Nephron progenitor cell (in vitro differentiated cells): ENCODE data around the gene CENPN.

ENCODE experiments used
- DNase-seq: peaks from one replicate; pipeline ENCODE4 v3.0.0; 2021
- H3K27ac Mint-ChIP-seq: 2 replicates; pipeline ENCODE4 v1.8.0; 2021; ENCODE audit warnings: mild to moderate bottlenecking, moderate library complexity, mixed read lengths
- H3K27me3 Mint-ChIP-seq: 2 replicates; pipeline ENCODE4 v1.8.0; 2021; ENCODE audit warnings: mild to moderate bottlenecking, low read depth, mixed read lengths; ENCODE audit not compliant: poor library complexity
- H3K36me3 Mint-ChIP-seq: 2 replicates; pipeline ENCODE4 v1.8.0; 2021; ENCODE audit warnings: low read depth, mixed read lengths
- H3K4me1 Mint-ChIP-seq: 2 replicates; pipeline ENCODE4 v1.8.0; 2021; ENCODE audit warnings: mixed read lengths
- H3K4me3 Mint-ChIP-seq: 2 replicates; pipeline ENCODE4 v1.8.0; 2021; ENCODE audit warnings: mild to moderate bottlenecking, moderate library complexity, mixed read lengths
- H3K9me3 Mint-ChIP-seq: 2 replicates; pipeline ENCODE4 v1.8.0; 2021; ENCODE audit warnings: mild to moderate bottlenecking, moderate library complexity, mixed read lengths
- TF ChIP-seq, protein P1 (sequence below): fragments of 200-600 bp; sonication (generic); IDR thresholded peaks from 2 replicates; pipeline ENCODE4 v1.5.0; 2021; ENCODE audit warnings: antibody characterized with exemption

CENPN gene, protein sequence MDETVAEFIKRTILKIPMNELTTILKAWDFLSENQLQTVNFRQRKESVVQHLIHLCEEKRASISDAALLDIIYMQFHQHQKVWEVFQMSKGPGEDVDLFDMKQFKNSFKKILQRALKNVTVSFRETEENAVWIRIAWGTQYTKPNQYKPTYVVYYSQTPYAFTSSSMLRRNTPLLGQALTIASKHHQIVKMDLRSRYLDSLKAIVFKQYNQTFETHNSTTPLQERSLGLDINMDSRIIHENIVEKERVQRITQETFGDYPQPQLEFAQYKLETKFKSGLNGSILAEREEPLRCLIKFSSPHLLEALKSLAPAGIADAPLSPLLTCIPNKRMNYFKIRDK

DNA sequence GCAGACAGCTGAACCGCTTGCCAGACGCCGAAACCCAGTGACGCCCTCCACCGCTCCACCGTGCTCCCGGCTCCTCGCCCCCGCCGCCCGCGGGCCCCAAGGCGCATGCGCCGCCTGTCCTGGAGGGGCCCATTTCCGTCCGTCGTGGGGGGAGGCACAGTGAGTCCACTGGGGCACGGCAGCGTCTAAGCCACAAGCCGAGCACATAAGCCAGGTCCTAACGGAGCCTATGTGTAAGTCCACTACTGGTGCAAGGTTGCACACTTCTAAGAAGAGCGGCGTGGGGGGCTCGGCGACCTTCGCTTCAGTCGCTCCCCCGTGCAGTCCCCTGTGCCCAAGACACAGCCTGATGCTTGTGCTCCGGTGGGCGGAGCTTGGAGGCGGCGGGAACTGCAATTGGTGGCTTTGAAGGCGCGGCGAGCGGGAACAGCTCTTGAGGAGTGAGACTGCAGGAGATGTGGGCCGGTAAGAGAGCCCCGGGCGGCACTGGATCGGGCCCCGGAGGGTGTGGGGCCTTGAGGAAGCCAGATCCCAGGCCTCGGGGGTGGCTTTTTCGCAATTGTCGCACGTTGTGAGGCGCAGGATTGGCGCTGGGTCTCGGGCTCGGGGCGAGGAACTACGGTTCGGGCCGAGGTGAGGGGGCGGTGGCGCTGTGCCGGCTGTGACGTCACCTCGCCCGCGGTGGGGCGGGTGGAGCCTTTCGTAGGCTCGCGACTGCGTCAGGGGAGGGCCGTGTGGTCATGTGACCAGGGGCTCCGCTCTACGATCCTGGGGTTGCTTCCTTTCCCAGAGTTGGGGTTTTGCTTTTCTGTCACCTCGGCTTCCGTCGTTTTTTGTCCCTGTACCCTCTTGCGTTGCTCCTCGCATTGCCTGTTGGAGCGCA, at the start of gene CENPN, which contains the start of gene CMC2:
Gene CENPN, plus strand, starts transcription at position 402 of the 883 bp plus-strand sequence. CDS start 4,726 bp downstream, outside the sequence.
Gene CMC2, minus strand, starts transcription at position 73 of the 883 bp plus-strand sequence. CDS start 9,491 bp downstream, outside the sequence.
- peak within 1 kb of the TSS; percentile 100 for H3K27ac Mint-ChIP-seq
- no peaks in the 10 kb centered on the region for H3K9me3 Mint-ChIP-seq
- peaks cover 45% of the 10 kb centered on the region for H3K4me1 Mint-ChIP-seq
- peak within 1 kb of the TSS; percentile 97 for H3K4me3 Mint-ChIP-seq
- peak; percentile 96 for DNase-seq
- peaks cover 24% of the 10 kb centered on the region for H3K36me3 Mint-ChIP-seq
- H3K27me3 Mint-ChIP-seq, result no peaks in the 10 kb centered on the region
- TF ChIP-seq, protein P1, sequence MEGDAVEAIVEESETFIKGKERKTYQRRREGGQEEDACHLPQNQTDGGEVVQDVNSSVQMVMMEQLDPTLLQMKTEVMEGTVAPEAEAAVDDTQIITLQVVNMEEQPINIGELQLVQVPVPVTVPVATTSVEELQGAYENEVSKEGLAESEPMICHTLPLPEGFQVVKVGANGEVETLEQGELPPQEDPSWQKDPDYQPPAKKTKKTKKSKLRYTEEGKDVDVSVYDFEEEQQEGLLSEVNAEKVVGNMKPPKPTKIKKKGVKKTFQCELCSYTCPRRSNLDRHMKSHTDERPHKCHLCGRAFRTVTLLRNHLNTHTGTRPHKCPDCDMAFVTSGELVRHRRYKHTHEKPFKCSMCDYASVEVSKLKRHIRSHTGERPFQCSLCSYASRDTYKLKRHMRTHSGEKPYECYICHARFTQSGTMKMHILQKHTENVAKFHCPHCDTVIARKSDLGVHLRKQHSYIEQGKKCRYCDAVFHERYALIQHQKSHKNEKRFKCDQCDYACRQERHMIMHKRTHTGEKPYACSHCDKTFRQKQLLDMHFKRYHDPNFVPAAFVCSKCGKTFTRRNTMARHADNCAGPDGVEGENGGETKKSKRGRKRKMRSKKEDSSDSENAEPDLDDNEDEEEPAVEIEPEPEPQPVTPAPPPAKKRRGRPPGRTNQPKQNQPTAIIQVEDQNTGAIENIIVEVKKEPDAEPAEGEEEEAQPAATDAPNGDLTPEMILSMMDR, result no peak

DNA sequence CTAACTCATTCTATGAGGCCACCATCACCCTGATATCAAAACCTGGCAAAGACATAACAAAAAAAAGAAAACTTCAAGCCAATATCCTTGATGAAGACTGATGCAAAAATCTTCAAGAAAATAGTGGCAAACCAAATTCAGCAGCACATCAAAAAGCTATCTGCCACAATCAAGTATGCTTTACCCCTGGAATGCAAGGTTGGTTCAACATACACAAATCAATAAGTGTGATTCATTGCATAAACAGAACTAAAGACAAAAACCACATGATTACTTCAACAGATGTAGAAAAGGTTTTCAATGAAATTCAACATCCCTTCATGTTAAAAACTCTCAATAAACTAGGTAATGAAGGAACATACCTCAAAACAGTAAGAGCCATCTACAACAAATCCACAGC, 48.7 kb upstream of the CENPN start:
- TF ChIP-seq, protein P1, result no peak
- Mint-ChIP-seq H3K4me1 (no peaks in the 10 kb centered on the region), H3K27ac (no peak overlapping the region), H3K4me3 (no peak overlapping the region), H3K36me3 (peaks cover 39% of the 10 kb centered on the region), H3K27me3 (peaks cover 8% of the 10 kb centered on the region), H3K9me3 (peaks cover 66% of the 10 kb centered on the region)
- DNase-seq, result no peak

- Mint-ChIP-seq H3K36me3 (peaks cover 42% of the 10 kb centered on the region), H3K9me3 (peaks cover 50% of the 10 kb centered on the region), H3K4me3 (no peak overlapping the region), H3K27ac (no peak overlapping the region), H3K27me3 (peaks cover 3% of the 10 kb centered on the region), H3K4me1 (no peaks in the 10 kb centered on the region)
- TF ChIP-seq, protein P1, result no peak
- no peak for DNase-seq
These were observed 44.1 kb upstream of the CENPN start for GRCh38 chr16:80962879-80963278.

GRCh38 chr16:80964351-80964750, 42.7 kb upstream of the CENPN start:
- Mint-ChIP-seq H3K9me3 (peaks cover 35% of the 10 kb centered on the region), H3K36me3 (peaks cover 54% of the 10 kb centered on the region), H3K27me3 (peaks cover 3% of the 10 kb centered on the region), H3K27ac (no peak overlapping the region), H3K4me1 (no peaks in the 10 kb centered on the region), H3K4me3 (no peak overlapping the region)
- TF ChIP-seq, protein P1, result no peak
- DNase-seq, result no peak

GRCh38 chr16:80966617-80967016, 40.4 kb upstream of the CENPN start:
- peaks cover 45% of the 10 kb centered on the region for H3K36me3 Mint-ChIP-seq
- TF ChIP-seq, protein P1, result no peak
- peaks cover 3% of the 10 kb centered on the region for H3K27me3 Mint-ChIP-seq
- no peaks in the 10 kb centered on the region for H3K4me1 Mint-ChIP-seq
- H3K4me3 Mint-ChIP-seq, result no peak overlapping the region
- no peak for DNase-seq
- no peak overlapping the region for H3K27ac Mint-ChIP-seq
- peaks cover 13% of the 10 kb centered on the region for H3K9me3 Mint-ChIP-seq
